H7 (cell line): ENCODE measurements around the gene GSAP. TPM values are rescaled to one million over a fixed set of nuclear protein-coding genes. Genes with fewer than 3 reads are reported as not detected.

Experiments
- DNase-seq: peaks from one replicate; pipeline ENCODE4 v3.0.0; 2012
- H3K27me3 ChIP-seq: 2 replicates; pipeline ENCODE4 v1.6.0; 2011; ENCODE audit warnings: mild to moderate bottlenecking, low read length; ENCODE audit not compliant: control insufficient read depth, insufficient read depth
- H3K36me3 ChIP-seq: replicated peaks from 2 replicates; pipeline ENCODE4 v1.5.1; 2011; ENCODE audit warnings: low read length; ENCODE audit not compliant: control insufficient read depth, insufficient read depth
- H3K4me3 ChIP-seq: 2 replicates; pipeline ENCODE4 v1.5.1; 2011; ENCODE audit warnings: low read depth, mild to moderate bottlenecking, control low read depth, low read length, moderate library complexity; ENCODE audit not compliant: insufficient read depth
- total RNA-seq: library from RNA; depleted of rRNA; stranded (reverse); fragments of >200 nt; shearing (Covaris generic); gene quantifications from 2 replicates; pipeline ENCODE4 v1.2.3, GENCODE V29; 2014

Gene GSAP
- total RNA-seq, 1 experiment from 2014 or later = 3.7 TPM

GRCh38 chr7:77383333-77383740, 32.8 kb downstream of the GSAP start:
- Histone ChIP-seq H3K36me3 (no peaks in the 10 kb centered on the region), H3K4me3 (no peak overlapping the region), H3K27me3 (no peaks in the 10 kb centered on the region)
- no peak for DNase-seq

GRCh38 chr7:77382532-77382931, 33.6 kb downstream of the GSAP start:
- Histone ChIP-seq H3K27me3 (no peaks in the 10 kb centered on the region), H3K4me3 (no peak overlapping the region), H3K36me3 (no peaks in the 10 kb centered on the region)
- no peak for DNase-seq

GRCh38 chr7:77378584-77378983, 37.6 kb downstream of the GSAP start:
- Histone ChIP-seq H3K4me3 (no peak overlapping the region), H3K27me3 (no peaks in the 10 kb centered on the region), H3K36me3 (no peaks in the 10 kb centered on the region)
- DNase-seq = no peak

- no peak for DNase-seq
- Histone ChIP-seq H3K27me3 (no peaks in the 10 kb centered on the region), H3K4me3 (no peak overlapping the region), H3K36me3 (no peaks in the 10 kb centered on the region)
Observed at GRCh38 chr7:77370606-77371005, 45.5 kb downstream of the GSAP start.

- no peaks in the 10 kb centered on the region for H3K36me3 ChIP-seq
- DNase-seq = no peak
- H3K4me3 ChIP-seq = no peak overlapping the region
- no peaks in the 10 kb centered on the region for H3K27me3 ChIP-seq
Observed at GRCh38 chr7:77368974-77369373, 47.2 kb downstream of the GSAP start.

GRCh38 chr7:77367976-77368375, 48.2 kb downstream of the GSAP start:
- DNase-seq = no peak
- no peak overlapping the region for H3K4me3 ChIP-seq
- H3K27me3 ChIP-seq = no peaks in the 10 kb centered on the region
- no peaks in the 10 kb centered on the region for H3K36me3 ChIP-seq

- Histone ChIP-seq H3K27me3 (no peaks in the 10 kb centered on the region), H3K36me3 (no peaks in the 10 kb centered on the region), H3K4me3 (no peak overlapping the region)
- DNase-seq = no peak
Observed at GRCh38 chr7:77362905-77363304, 53.2 kb downstream of the GSAP start.

GRCh38 chr7:77360969-77361368, 55.2 kb downstream of the GSAP start:
- no peak for DNase-seq
- H3K4me3 ChIP-seq = no peak overlapping the region
- H3K27me3 ChIP-seq = no peaks in the 10 kb centered on the region
- no peaks in the 10 kb centered on the region for H3K36me3 ChIP-seq

- Histone ChIP-seq H3K4me3 (no peak overlapping the region), H3K36me3 (no peaks in the 10 kb centered on the region), H3K27me3 (no peaks in the 10 kb centered on the region)
- DNase-seq = no peak
Observed at GRCh38 chr7:77360104-77360503, 56.0 kb downstream of the GSAP start.

- Histone ChIP-seq H3K27me3 (no peaks in the 10 kb centered on the region), H3K36me3 (no peaks in the 10 kb centered on the region), H3K4me3 (no peak overlapping the region)
- no peak for DNase-seq
Observed at GRCh38 chr7:77359599-77359998, 56.5 kb downstream of the GSAP start.

- no peaks in the 10 kb centered on the region for H3K27me3 ChIP-seq
- no peak for DNase-seq
- no peaks in the 10 kb centered on the region for H3K36me3 ChIP-seq
- H3K4me3 ChIP-seq = no peak overlapping the region
Observed at GRCh38 chr7:77354914-77355313, 61.2 kb downstream of the GSAP start.

- Histone ChIP-seq H3K4me3 (no peak overlapping the region), H3K36me3 (no peaks in the 10 kb centered on the region), H3K27me3 (no peaks in the 10 kb centered on the region)
- DNase-seq = no peak
Observed at GRCh38 chr7:77354484-77354883, 61.7 kb downstream of the GSAP start.

DNA sequence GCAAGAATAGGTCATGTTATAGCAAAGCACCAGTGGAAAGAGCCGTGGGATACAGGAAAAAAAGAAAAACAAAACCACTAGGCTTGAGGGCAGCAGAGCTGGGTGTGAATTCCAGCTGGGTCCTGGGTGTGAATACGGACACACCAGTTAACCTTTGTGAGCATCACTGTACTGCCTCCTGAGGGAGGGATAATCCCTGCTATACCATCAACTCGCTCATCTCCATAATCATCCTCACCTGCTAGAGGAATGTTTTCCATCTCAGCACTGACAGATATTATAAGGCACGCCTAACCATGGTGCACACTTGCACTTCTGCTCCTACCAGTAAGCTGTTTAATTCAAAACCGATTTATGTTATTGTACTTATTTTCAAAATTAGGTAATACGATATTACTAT, 62.2 kb downstream of the GSAP start:
- DNase-seq = no peak
- H3K27me3 ChIP-seq = no peaks in the 10 kb centered on the region

DNA sequence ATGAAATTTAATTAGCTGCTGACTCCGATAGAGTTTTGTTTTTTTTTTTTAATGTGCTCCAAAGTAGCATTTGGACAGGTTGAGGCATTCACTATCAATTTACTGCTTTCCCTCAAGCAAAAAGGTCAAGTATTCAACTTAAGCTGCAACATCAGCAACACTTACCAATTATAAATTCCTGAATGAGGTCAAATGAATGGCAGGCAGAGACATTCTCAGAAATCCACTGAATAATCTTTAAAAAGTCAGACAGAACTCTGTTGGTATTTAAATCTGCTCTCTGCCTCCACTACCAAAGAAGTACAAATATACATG, 62.8 kb downstream of the GSAP start:
- H3K4me3 ChIP-seq = no peak overlapping the region
- H3K27me3 ChIP-seq = no peaks in the 10 kb centered on the region
- no peak for DNase-seq
- no peaks in the 10 kb centered on the region for H3K36me3 ChIP-seq

More for the DNA sequence above, 62.2 kb downstream of the GSAP start:
- Histone ChIP-seq H3K4me3 (no peak overlapping the region), H3K36me3 (no peaks in the 10 kb centered on the region)

DNA sequence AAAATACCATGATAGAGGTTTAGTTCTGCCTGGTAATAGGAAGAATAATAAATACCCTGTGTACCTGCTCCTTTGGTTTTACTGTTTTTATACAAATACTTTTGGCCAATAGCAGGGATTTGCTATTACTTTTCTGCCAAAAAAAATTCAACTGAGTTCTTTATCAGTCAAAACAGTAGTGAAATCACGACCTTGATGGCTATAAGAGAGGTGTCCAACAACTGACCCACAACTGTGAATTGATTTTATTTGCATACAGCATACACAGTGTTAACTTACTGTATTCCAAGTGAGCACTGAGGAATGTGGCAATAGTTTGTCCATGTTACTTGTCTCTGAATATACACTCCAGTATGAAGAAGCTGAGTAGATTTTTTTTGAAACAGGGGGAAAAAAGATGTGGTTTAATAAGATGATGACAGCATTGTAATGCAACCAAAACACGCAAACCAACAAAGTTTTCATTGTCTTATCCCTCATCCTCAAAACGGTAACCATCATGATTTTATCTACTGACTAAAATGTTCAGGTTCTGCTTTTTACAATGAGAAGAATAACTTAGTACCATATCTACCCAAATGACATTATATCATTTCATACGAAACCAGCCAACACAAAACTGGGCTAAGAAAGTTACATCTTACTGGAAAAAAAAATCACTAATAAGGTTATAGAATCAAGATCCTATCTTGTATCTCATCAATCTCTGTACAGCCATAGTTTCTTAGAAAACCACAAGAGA, 63.3 kb downstream of the GSAP start:
- no peaks in the 10 kb centered on the region for H3K27me3 ChIP-seq
- no peaks in the 10 kb centered on the region for H3K36me3 ChIP-seq
- H3K4me3 ChIP-seq = no peak overlapping the region

DNA sequence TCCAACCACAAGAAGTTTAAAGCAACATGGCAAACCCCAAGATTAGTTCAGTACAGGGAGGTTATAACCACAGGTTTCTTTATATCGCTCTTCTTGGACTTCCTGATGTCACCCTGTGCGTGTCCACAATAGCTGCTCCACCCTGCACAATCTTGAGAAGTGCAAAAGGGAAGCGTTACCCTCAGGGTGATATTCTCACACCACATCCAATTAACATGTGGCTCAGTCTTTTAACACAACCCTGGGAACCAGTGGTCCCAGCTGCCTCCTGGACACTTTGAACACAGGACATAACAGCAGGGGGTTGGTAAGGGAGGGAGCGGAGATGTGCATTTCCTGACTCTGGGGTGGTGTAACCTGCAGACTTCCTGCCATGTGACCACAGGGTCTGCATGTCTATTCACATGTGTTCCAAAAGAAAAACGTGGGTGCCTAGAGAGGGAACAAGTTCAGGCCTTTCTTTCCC, 64.6 kb downstream of the GSAP start:
- DNase-seq = no peak
- H3K36me3 ChIP-seq = no peaks in the 10 kb centered on the region
- no peaks in the 10 kb centered on the region for H3K27me3 ChIP-seq
- no peak overlapping the region for H3K4me3 ChIP-seq

More for the DNA sequence above, 63.3 kb downstream of the GSAP start:
- DNase-seq = no peak
